Large intestine (tissue), 3 donors: ENCODE results near the gene NFE2L2. TPM values are rescaled to one million over a fixed set of nuclear protein-coding genes. Genes with fewer than 3 reads are reported as not detected.
"Not testable (repeated sequence)": the region's sequence is repeated elsewhere in the genome, so short reads cannot be mapped to it uniquely, and the experiment has no call there.

ENCODE experiments used
- DNase-seq, 2 donors: peaks; one replicate each; pipeline versions ENCODE4 v3.0.0 to v3.0.0-alpha.2; 2013
- H3K27ac ChIP-seq: one replicate; pipeline ENCODE4 v1.5.1; 2013; ENCODE audit warnings: low read length
- H3K27me3 ChIP-seq: 2 replicates; pipeline ENCODE4 v1.6.1; 2013; ENCODE audit warnings: low read length; ENCODE audit not compliant: control insufficient read depth, insufficient read depth
- H3K36me3 ChIP-seq: 2 replicates; pipeline ENCODE4 v1.6.1; 2013; ENCODE audit warnings: low read length; ENCODE audit not compliant: control insufficient read depth, insufficient read depth
- H3K4me1 ChIP-seq: one replicate; pipeline ENCODE4 v1.6.1; 2013; ENCODE audit warnings: low read length; ENCODE audit not compliant: control insufficient read depth, insufficient read depth
- H3K4me3 ChIP-seq: one replicate; pipeline ENCODE4 v1.5.1; 2013; ENCODE audit warnings: low read length
- H3K9me3 ChIP-seq: one replicate; pipeline ENCODE4 v1.6.1; 2013; ENCODE audit warnings: mild to moderate bottlenecking, low read depth, low read length, moderate library complexity; ENCODE audit not compliant: control insufficient read depth
- WGBS: methylation state at CpG from one replicate; pipeline ENCODE4 v1.1.5; 2013; ENCODE audit warnings: low lambda C conversion rate; ENCODE audit not compliant: insufficient coverage; 5-methylcytosine and 5-hydroxymethylcytosine counted together
- polyA plus RNA-seq: library from polyadenylated mRNA; unstranded; fragments of 120-200 nt; gene quantifications from one replicate; pipeline ENCODE4 v1.2.1, GENCODE V29; 2013

The NFE2L2 gene
- polyA plus RNA-seq, 1 donor = 86.4 TPM

- no CpG with 5 or more reads among the region's 5 CpGs for WGBS
- Histone ChIP-seq H3K27me3 (no peaks in the 10 kb centered on the region), H3K9me3 (no peaks in the 10 kb centered on the region), H3K4me1 (peaks cover 42% of the 10 kb centered on the region), H3K27ac (peak overlapping the region; percentile 81), H3K4me3 (no peak overlapping the region), H3K36me3 (peaks cover 9% of the 10 kb centered on the region)
- DNase-seq = peak; percentile 77 to 88
Measured at GRCh38 chr2:177239932-177240630, 24.4 kb downstream of the NFE2L2 start.

- H3K36me3 ChIP-seq = peaks cover 9% of the 10 kb centered on the region
- H3K4me1 ChIP-seq = peaks cover 42% of the 10 kb centered on the region
- no peak overlapping the region for H3K4me3 ChIP-seq
- no CpG with 5 or more reads among the region's 6 CpGs for WGBS
- H3K27ac ChIP-seq = peak overlapping the region; percentile 9
- no peaks in the 10 kb centered on the region for H3K9me3 ChIP-seq
- no peak for DNase-seq
- H3K27me3 ChIP-seq = no peaks in the 10 kb centered on the region
Measured at GRCh38 chr2:177239053-177239452, 25.5 kb downstream of the NFE2L2 start.

DNA sequence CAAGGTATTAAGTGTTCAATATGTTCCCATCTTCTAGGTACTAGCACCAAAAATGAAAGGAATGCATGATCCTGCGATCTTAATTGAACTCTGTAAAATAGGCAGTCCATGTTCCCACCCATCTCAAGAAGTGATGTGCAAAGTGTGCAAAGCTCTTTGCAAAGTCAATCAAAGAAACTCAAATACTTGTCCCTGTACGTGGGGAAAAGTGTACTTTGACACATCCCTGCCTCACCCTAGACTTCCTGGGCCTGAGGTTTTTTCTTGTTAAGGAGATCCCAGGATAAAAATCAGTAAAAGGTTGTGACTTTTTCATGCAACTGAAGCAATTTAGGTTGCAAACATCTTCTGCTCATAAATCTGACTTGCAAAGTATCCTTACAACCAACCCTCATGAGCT lies 26.6 kb downstream of the NFE2L2 start:
- Histone ChIP-seq H3K4me1 (peaks cover 36% of the 10 kb centered on the region), H3K27me3 (no peaks in the 10 kb centered on the region), H3K9me3 (no peaks in the 10 kb centered on the region), H3K36me3 (peaks cover 16% of the 10 kb centered on the region), H3K4me3 (no peak overlapping the region), H3K27ac (peak overlapping the region; percentile 8)
- peak; percentile 43 to 74 for DNase-seq
- WGBS = no CpG with 5 or more reads among the region's 2 CpGs

- Histone ChIP-seq H3K4me1 (peaks cover 17% of the 10 kb centered on the region), H3K4me3 (no peak overlapping the region), H3K27ac (no peak overlapping the region), H3K27me3 (no peaks in the 10 kb centered on the region), H3K9me3 (no peaks in the 10 kb centered on the region), H3K36me3 (peaks cover 34% of the 10 kb centered on the region)
- DNase-seq = no peak
- no CpG with 5 or more reads among the region's 6 CpGs for WGBS
Measured at GRCh38 chr2:177235855-177236437, 28.6 kb downstream of the NFE2L2 start.

- no peaks in the 10 kb centered on the region for H3K9me3 ChIP-seq
- DNase-seq = no peak
- H3K27me3 ChIP-seq = no peaks in the 10 kb centered on the region
- peaks cover 6% of the 10 kb centered on the region for H3K4me1 ChIP-seq
- no peak overlapping the region for H3K27ac ChIP-seq
- peaks cover 45% of the 10 kb centered on the region for H3K36me3 ChIP-seq
- no peak overlapping the region for H3K4me3 ChIP-seq
Measured at GRCh38 chr2:177234267-177234666, 30.3 kb downstream of the NFE2L2 start.

GRCh38 chr2:177232098-177232704 lies 32.3 kb downstream of the NFE2L2 start:
- H3K27me3 ChIP-seq = no peaks in the 10 kb centered on the region
- no peak for DNase-seq
- peaks cover 52% of the 10 kb centered on the region for H3K36me3 ChIP-seq
- H3K9me3 ChIP-seq = no peaks in the 10 kb centered on the region
- no peaks in the 10 kb centered on the region for H3K4me1 ChIP-seq
- H3K27ac ChIP-seq = no peak overlapping the region
- WGBS = 100% methylated on average over 1 of the region's 8 CpGs
- H3K4me3 ChIP-seq = no peak overlapping the region

- no peak overlapping the region for H3K27ac ChIP-seq
- no peaks in the 10 kb centered on the region for H3K9me3 ChIP-seq
- no CpG with 5 or more reads among the region's 3 CpGs for WGBS
- H3K4me3 ChIP-seq = no peak overlapping the region
- no peaks in the 10 kb centered on the region for H3K27me3 ChIP-seq
- no peaks in the 10 kb centered on the region for H3K4me1 ChIP-seq
- H3K36me3 ChIP-seq = peaks cover 52% of the 10 kb centered on the region
- DNase-seq = no peak
Measured at GRCh38 chr2:177231270-177231669, 33.3 kb downstream of the NFE2L2 start.

GRCh38 chr2:177229442-177230242 lies 34.9 kb downstream of the NFE2L2 start:
- Histone ChIP-seq H3K36me3 (peaks cover 45% of the 10 kb centered on the region), H3K4me1 (no peaks in the 10 kb centered on the region), H3K9me3 (no peaks in the 10 kb centered on the region), H3K27ac (no peak overlapping the region), H3K27me3 (no peaks in the 10 kb centered on the region), H3K4me3 (no peak overlapping the region)
- no CpG with 5 or more reads among the region's 8 CpGs for WGBS
- no peak for DNase-seq

- 71% methylated on average over 2 of the region's 2 CpGs for WGBS
- no peak overlapping the region for H3K27ac ChIP-seq
- no peaks in the 10 kb centered on the region for H3K9me3 ChIP-seq
- no peaks in the 10 kb centered on the region for H3K27me3 ChIP-seq
- H3K4me1 ChIP-seq = no peaks in the 10 kb centered on the region
- DNase-seq = no peak
- H3K4me3 ChIP-seq = no peak overlapping the region
- peaks cover 38% of the 10 kb centered on the region for H3K36me3 ChIP-seq
Measured at GRCh38 chr2:177225965-177226360, 38.6 kb downstream of the NFE2L2 start.

DNA sequence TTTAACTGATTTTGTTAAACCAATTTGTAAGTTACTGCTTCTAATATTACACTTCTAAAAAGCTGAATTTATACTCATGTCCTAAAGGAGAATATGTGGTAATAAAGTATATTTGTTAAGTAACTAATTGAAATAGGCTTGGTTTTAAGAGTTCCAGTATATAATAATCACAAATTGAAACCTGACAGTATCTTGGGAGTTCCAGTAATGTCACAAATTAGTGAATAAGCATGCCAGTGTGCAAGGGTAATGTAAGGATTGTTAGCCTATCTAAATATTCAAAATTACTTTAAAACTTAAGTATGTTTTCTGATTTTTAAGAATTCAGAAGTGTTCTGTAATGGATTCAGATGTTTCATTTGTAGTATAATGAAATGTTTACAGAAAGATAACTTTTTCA lies 41.1 kb downstream of the NFE2L2 start:
- H3K27ac ChIP-seq, H3K27me3 ChIP-seq, H3K4me1 ChIP-seq, DNase-seq, H3K4me3 ChIP-seq, H3K9me3 ChIP-seq: not testable (repeated sequence)
- H3K36me3 ChIP-seq = peaks cover 31% of the 10 kb centered on the region
